Breast epithelium (tissue), 3 donors: Measurements from ENCODE around the gene IFNL3.

Experiments used
- CTCF ChIP-seq, 3 donors: fragments of 450-650 bp; IDR thresholded peaks; one replicate each; pipeline ENCODE4 v1.5.1; 2016 to 2017; ENCODE audit warnings: antibody characterized with exemption in 3 of 3, mild to moderate bottlenecking in 3 of 3, moderate library complexity in 3 of 3
- POLR2A ChIP-seq: fragments of 450-650 bp; IDR thresholded peaks from one replicate; pipeline ENCODE4 v1.6.1; 2016; ENCODE audit warnings: antibody characterized with exemption, mild to moderate bottlenecking, moderate library complexity
- POLR2AphosphoS5 ChIP-seq, 3 donors: sonication (generic); formaldehyde crosslinking; IDR thresholded peaks; one replicate each; pipeline ENCODE4 v1.6.1; 2017; ENCODE audit warnings: antibody characterized with exemption in 3 of 3

GRCh38 chr19:39197808-39198207, 47.0 kb downstream of the IFNL3 start:
- TF ChIP-seq POLR2A, result no peak
- no peak for TF ChIP-seq CTCF (IDR thresholded peaks at IDR 0.05)
- no peak for TF ChIP-seq POLR2AphosphoS5 (IDR thresholded peaks at IDR 0.05)
